NT2/D1 (cell line): Measurements from ENCODE around the gene RHEX.

Experiments used
- SUZ12 ChIP-seq: IDR thresholded peaks from 2 replicates; pipeline ENCODE4 v1.6.1; 2011; ENCODE audit not compliant: insufficient read length, insufficient read depth; ENCODE audit errors: extremely low read depth
- YY1 ChIP-seq: IDR thresholded peaks from 2 replicates; pipeline ENCODE4 v1.6.1; 2011; ENCODE audit not compliant: insufficient read length, insufficient read depth
- ZNF274 ChIP-seq: IDR thresholded peaks from 2 replicates; pipeline ENCODE4 v1.6.1; 2011; ENCODE audit warnings: mild to moderate bottlenecking, low read depth, low read length

- no peak for TF ChIP-seq ZNF274
- TF ChIP-seq SUZ12 = no peak
- no peak for TF ChIP-seq YY1
Observed at GRCh38 chr1:206135248-206135647, 82.3 kb downstream of the RHEX start.
